ENCODE results near the gene ARFRP1. TPM values are rescaled to one million over a fixed set of nuclear protein-coding genes. Genes with fewer than 3 reads are reported as not detected.
A peak's percentile ranks its signal among the peaks of the same experiment; 100 is the strongest.

The ARFRP1 gene
- total and polyA plus RNA-seq, 2 of the 13 experiments (the other 11 are each of a cell fraction or from before 2014, with no cell fraction given) = 32.0 to 51.1 TPM

DNA sequence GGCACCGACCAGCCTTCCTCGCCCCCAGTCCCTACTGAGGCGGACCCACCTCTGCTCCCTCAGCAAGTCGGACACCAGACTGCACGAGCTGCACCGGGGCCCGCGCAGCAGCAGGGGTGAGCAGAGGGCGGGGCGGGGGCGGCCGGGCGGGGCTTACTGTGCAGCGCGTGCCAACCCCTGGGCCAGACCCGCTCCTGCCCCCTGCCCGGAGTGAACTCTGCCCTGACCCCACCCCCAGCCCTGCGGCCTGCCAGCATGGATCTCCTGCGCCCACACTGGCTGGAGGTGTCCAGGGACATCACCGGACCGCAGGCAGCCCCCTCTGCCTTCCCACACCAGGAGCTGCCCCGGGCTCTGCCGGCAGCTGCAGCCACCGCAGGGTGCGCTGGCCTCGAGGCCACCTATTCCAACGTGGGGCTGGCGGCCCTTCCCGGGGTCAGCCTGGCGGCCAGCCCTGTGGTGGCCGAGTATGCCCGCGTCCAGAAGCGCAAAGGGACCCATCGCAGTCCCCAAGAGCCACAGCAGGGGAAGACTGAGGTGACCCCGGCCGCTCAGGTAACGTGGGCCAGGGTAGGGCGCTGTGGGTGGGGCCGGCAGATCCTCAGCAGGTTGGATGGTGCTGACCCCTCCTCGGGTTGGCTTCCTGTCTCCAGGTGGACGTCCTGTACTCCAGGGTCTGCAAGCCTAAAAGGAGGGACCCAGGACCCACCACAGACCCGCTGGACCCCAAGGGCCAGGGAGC is 30.3 kb upstream of the ARFRP1 start (continued):
- TF ChIP-seq KAT2B (IDR thresholded peaks at IDR 0.05; ENCODE audit: borderline replicate concordance, low read depth, low read length) = no peak
- TF ChIP-seq, protein P1, sequence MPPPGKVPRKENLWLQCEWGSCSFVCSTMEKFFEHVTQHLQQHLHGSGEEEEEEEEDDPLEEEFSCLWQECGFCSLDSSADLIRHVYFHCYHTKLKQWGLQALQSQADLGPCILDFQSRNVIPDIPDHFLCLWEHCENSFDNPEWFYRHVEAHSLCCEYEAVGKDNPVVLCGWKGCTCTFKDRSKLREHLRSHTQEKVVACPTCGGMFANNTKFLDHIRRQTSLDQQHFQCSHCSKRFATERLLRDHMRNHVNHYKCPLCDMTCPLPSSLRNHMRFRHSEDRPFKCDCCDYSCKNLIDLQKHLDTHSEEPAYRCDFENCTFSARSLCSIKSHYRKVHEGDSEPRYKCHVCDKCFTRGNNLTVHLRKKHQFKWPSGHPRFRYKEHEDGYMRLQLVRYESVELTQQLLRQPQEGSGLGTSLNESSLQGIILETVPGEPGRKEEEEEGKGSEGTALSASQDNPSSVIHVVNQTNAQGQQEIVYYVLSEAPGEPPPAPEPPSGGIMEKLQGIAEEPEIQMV (CRISPR knock-in tag; IDR thresholded peaks at IDR 0.05; ENCODE audit: low read depth) = peak; percentile 93
- TF ChIP-seq ZNF501 (CRISPR knock-in tag; IDR thresholded peaks at IDR 0.05) = peak; percentile 28; the same call in 1 of the 2 replicates
- peak; percentile 82; the same call in 1 of the 2 replicates for TF ChIP-seq ZNF75D (CRISPR knock-in tag; IDR thresholded peaks at IDR 0.05; ENCODE audit: borderline replicate concordance)
- TF ChIP-seq ZNF414 (CRISPR knock-in tag; IDR thresholded peaks at IDR 0.05) = peak; percentile 45
- TF ChIP-seq ZNF10 (CRISPR knock-in tag; IDR thresholded peaks at IDR 0.05; ENCODE audit: borderline replicate concordance, low read depth) = no peak; the same call in 1 of the 2 replicates
- TF ChIP-seq MAFK (conservative IDR thresholded peaks at IDR 0.05 in 1 of 2, IDR thresholded peaks at IDR 0.05 in 1 of 2; ENCODE audit: low read length in 2 of 2) = no peak
- peak; percentile 95 for TF ChIP-seq ZC3H13 (CRISPR knock-in tag; IDR thresholded peaks at IDR 0.05)
- peak in 1 of 2 experiments; percentile 69; a peak in 3 of 4 replicates for TF ChIP-seq EP300 (IDR thresholded peaks at IDR 0.05; ENCODE audit: low read depth in 2 of 2, low read length in 2 of 2)
- TF ChIP-seq EP300 (CRISPR knock-in tag; IDR thresholded peaks at IDR 0.05; ENCODE audit: borderline replicate concordance) = peak; percentile 63; the same call in 1 of the 2 replicates
- peak; percentile 45; the same call in 1 of the 2 replicates for TF ChIP-seq ZNF136 (CRISPR knock-in tag; IDR thresholded peaks at IDR 0.05; ENCODE audit: low read depth)
- TF ChIP-seq, protein P2, sequence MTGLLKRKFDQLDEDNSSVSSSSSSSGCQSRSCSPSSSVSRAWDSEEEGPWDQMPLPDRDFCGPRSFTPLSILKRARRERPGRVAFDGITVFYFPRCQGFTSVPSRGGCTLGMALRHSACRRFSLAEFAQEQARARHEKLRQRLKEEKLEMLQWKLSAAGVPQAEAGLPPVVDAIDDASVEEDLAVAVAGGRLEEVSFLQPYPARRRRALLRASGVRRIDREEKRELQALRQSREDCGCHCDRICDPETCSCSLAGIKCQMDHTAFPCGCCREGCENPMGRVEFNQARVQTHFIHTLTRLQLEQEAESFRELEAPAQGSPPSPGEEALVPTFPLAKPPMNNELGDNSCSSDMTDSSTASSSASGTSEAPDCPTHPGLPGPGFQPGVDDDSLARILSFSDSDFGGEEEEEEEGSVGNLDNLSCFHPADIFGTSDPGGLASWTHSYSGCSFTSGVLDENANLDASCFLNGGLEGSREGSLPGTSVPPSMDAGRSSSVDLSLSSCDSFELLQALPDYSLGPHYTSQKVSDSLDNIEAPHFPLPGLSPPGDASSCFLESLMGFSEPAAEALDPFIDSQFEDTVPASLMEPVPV (CRISPR knock-in tag; IDR thresholded peaks at IDR 0.05) = peak; percentile 26; the same call in 1 of the 2 replicates
- 0 out of 2 replicates have a peak, but pooled peaks have one; percentile 77 for TF ChIP-seq MIXL1 (CRISPR knock-in tag; IDR thresholded peaks at IDR 0.05)
- no peak; the same call in 1 of the 2 replicates for TF ChIP-seq SMAD9 (CRISPR knock-in tag; IDR thresholded peaks at IDR 0.05)
- TF ChIP-seq NKX3-1 (CRISPR knock-in tag; IDR thresholded peaks at IDR 0.05) = peak; percentile 81; the same call in 1 of the 2 replicates
- TF ChIP-seq, protein P3, sequence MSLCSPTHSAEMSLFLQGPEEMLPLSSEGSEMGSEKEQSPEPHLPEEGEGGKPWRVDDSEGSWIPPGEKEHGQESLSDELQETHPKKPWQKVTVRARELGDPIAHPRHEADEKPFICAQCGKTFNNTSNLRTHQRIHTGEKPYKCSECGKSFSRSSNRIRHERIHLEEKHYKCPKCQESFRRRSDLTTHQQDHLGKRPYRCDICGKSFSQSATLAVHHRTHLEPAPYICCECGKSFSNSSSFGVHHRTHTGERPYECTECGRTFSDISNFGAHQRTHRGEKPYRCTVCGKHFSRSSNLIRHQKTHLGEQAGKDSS (CRISPR knock-in tag; IDR thresholded peaks at IDR 0.05; ENCODE audit: borderline replicate concordance, low read depth) = peak; percentile 85; the same call in 1 of the 2 replicates
- TF ChIP-seq ZNF761 (CRISPR knock-in tag; conservative IDR thresholded peaks at IDR 0.05) = no peak
- TF ChIP-seq SNAI1 (CRISPR knock-in tag; IDR thresholded peaks at IDR 0.05; ENCODE audit: borderline replicate concordance) = peak; percentile 19; the same call in 1 of the 2 replicates
- no peak for TF ChIP-seq SYNCRIP (IDR thresholded peaks at IDR 0.05; ENCODE audit: insufficient read depth, low read depth, low read length)
- no peak for TF ChIP-seq PRDM4 (CRISPR knock-in tag; IDR thresholded peaks at IDR 0.05; ENCODE audit: borderline replicate concordance)
- TF ChIP-seq U2AF2 (IDR thresholded peaks at IDR 0.05; ENCODE audit: low read depth, low read length) = no peak; the same call in 1 of the 2 replicates
